Stimulated activated CD4-positive, alpha-beta T cell treated with anti-CD3 and anti-CD28 coated beads, TNF-alpha, amount 100 ng/mL, for 1 hour (primary cell): ENCODE measurements around the gene MTCL1.

Source experiments
- DNase-seq, 3 donors: peaks; one replicate each; pipeline ENCODE4 v3.0.0-alpha.2; 2020; ENCODE audit warnings: low read depth in 3 of 3, low spot score in 1 of 3

Gene MTCL1

GRCh38 chr18:8788503-8789429 lies 83.4 kb downstream of the MTCL1 start:
- no peak for DNase-seq

- DNase-seq, result no peak
These were observed 85.9 kb downstream of the MTCL1 start for GRCh38 chr18:8791171-8791651.

GRCh38 chr18:8792688-8793316 lies 87.4 kb downstream of the MTCL1 start:
- no peak for DNase-seq

- no peak for DNase-seq
These were observed 88.2 kb downstream of the MTCL1 start for GRCh38 chr18:8793445-8794155.

- no peak for DNase-seq
These were observed 89.0 kb downstream of the MTCL1 start for GRCh38 chr18:8794156-8794933.

- no peak for DNase-seq
These were observed 89.6 kb downstream of the MTCL1 start for GRCh38 chr18:8794934-8795280.

- no peak for DNase-seq
These were observed 90.4 kb downstream of the MTCL1 start for GRCh38 chr18:8795586-8796325.

GRCh38 chr18:8797206-8797605 lies 91.8 kb downstream of the MTCL1 start:
- DNase-seq, result no peak

- DNase-seq, result no peak
These were observed 93.6 kb downstream of the MTCL1 start for GRCh38 chr18:8799001-8799400.

GRCh38 chr18:8799596-8800441 lies 94.5 kb downstream of the MTCL1 start:
- DNase-seq, result no peak

- DNase-seq, result no peak
These were observed 95.1 kb downstream of the MTCL1 start for GRCh38 chr18:8800445-8800844.

GRCh38 chr18:8800876-8801262 lies 95.5 kb downstream of the MTCL1 start:
- no peak for DNase-seq

- no peak for DNase-seq
These were observed 96.0 kb downstream of the MTCL1 start for GRCh38 chr18:8801263-8801901.

GRCh38 chr18:8802017-8802672 lies 96.8 kb downstream of the MTCL1 start:
- no peak for DNase-seq

- DNase-seq, result no peak
These were observed 97.9 kb downstream of the MTCL1 start for GRCh38 chr18:8803063-8803795.

- DNase-seq, result no peak
These were observed 98.6 kb downstream of the MTCL1 start for GRCh38 chr18:8803957-8804356.

GRCh38 chr18:8805552-8805951 lies 100.2 kb downstream of the MTCL1 start:
- no peak for DNase-seq
